Loucy (cell line): ENCODE data around the gene PKIB.

Experiments
- H2AFZ ChIP-seq: fragments of 200-600 bp; sonication (generic); 2 replicates; pipeline ENCODE4 v1.6.0; 2016; ENCODE audit warnings: antibody characterized with exemption, mild to moderate bottlenecking, low read length, moderate library complexity
- H3F3A ChIP-seq: fragments of 200-600 bp; 2 replicates; pipeline ENCODE4 v1.6.0; 2016; ENCODE audit warnings: antibody characterized with exemption, low read depth, mild to moderate bottlenecking
- H3K27me3 ChIP-seq: fragments of 200-600 bp; sonication (generic); 2 replicates; pipeline ENCODE4 v1.6.1; 2014; ENCODE audit warnings: low read length, mild to moderate bottlenecking; ENCODE audit not compliant: insufficient read depth, poor library complexity, severe bottlenecking
- H3K36me3 ChIP-seq: fragments of 200-600 bp; sonication (generic); 2 replicates; pipeline ENCODE4 v1.6.1; 2016; ENCODE audit warnings: low read length; ENCODE audit not compliant: insufficient read depth
- H3K4me1 ChIP-seq: fragments of 200-600 bp; sonication (generic); 2 replicates; pipeline ENCODE4 v1.5.1; 2014; ENCODE audit warnings: low read length, mild to moderate bottlenecking; ENCODE audit not compliant: insufficient read depth, poor library complexity, severe bottlenecking
- H3K4me2 ChIP-seq: fragments of 200-600 bp; sonication (generic); 2 replicates; pipeline ENCODE4 v1.6.0; 2014; ENCODE audit warnings: antibody characterized with exemption, low read length, low read depth, mild to moderate bottlenecking; ENCODE audit not compliant: poor library complexity, severe bottlenecking
- H3K4me3 ChIP-seq: fragments of 200-600 bp; sonication (generic); 2 replicates; pipeline ENCODE4 v1.5.1; 2014; ENCODE audit warnings: low read length, mild to moderate bottlenecking, mixed read lengths; ENCODE audit not compliant: poor library complexity, severe bottlenecking
- H3K79me2 ChIP-seq: fragments of 200-600 bp; sonication (generic); 2 replicates; pipeline ENCODE4 v1.6.1; 2014; ENCODE audit warnings: low read length; ENCODE audit not compliant: insufficient read depth
- H3K9ac ChIP-seq: fragments of 200-600 bp; sonication (generic); 2 replicates; pipeline ENCODE4 v1.6.0; 2014; ENCODE audit warnings: mild to moderate bottlenecking, low read depth, low read length, moderate library complexity; ENCODE audit not compliant: poor library complexity, severe bottlenecking
- H3K9me2 ChIP-seq: fragments of 200-600 bp; sonication (generic); replicated peaks from 2 replicates; pipeline ENCODE4 v1.6.1; 2016; ENCODE audit warnings: low read depth, low read length, mixed read lengths
- H3K9me3 ChIP-seq: fragments of 200-600 bp; sonication (generic); 2 replicates; pipeline ENCODE4 v1.6.1; 2014; ENCODE audit warnings: mild to moderate bottlenecking, antibody characterized with exemption, low read length, low read depth; ENCODE audit not compliant: insufficient read depth
- H4K20me1 ChIP-seq: fragments of 200-600 bp; sonication (generic); 2 replicates; pipeline ENCODE4 v1.6.0; 2014; ENCODE audit warnings: antibody characterized with exemption, low read length, mild to moderate bottlenecking; ENCODE audit not compliant: insufficient read depth, poor library complexity, severe bottlenecking
- CTCF ChIP-seq: fragments of 200-600 bp; sonication (generic); conservative IDR thresholded peaks from 2 replicates; pipeline ENCODE4 v1.5.1; 2014; ENCODE audit warnings: mild to moderate bottlenecking, antibody characterized with exemption, low read length
- EZH2phosphoT487 ChIP-seq: fragments of 200-600 bp; IDR thresholded peaks from 2 replicates; pipeline ENCODE4 v1.6.1; 2018; ENCODE audit warnings: antibody characterized with exemption, mild to moderate bottlenecking, moderate library complexity, borderline replicate concordance

Gene PKIB

DNA sequence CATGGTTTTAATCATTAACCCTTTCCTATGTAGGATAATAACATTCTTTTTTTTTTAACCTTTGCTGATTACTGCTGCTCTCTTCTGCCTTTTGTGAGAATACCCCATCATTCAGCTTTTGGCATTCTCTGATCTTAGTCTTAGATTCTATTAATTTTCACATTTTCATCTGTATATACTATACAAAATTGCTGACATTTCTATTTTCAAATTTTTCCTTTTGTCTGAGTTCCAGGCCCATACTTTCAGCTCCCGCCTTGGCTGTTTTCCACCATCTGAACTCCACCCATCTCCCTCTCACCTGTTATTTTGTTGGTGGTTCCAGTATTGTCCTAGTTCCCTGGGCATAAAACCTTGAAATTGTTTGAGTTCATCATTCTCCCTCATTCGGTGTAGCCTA lies 59.2 kb downstream of the PKIB start:
- H3K9ac ChIP-seq = no peak overlapping the region
- H3K9me2 ChIP-seq = no peaks in the 10 kb centered on the region
- H3K79me2 ChIP-seq = no peaks in the 10 kb centered on the region
- H3F3A ChIP-seq = no peaks in the 10 kb centered on the region
- no peaks in the 10 kb centered on the region for H4K20me1 ChIP-seq
- H3K4me1 ChIP-seq = no peaks in the 10 kb centered on the region
- H3K4me3 ChIP-seq = no peak overlapping the region
- no peak for TF ChIP-seq CTCF
- no peak for TF ChIP-seq EZH2phosphoT487
- H2AFZ ChIP-seq = no peak overlapping the region
- H3K36me3 ChIP-seq = no peaks in the 10 kb centered on the region
- no peaks in the 10 kb centered on the region for H3K27me3 ChIP-seq
- no peaks in the 10 kb centered on the region for H3K9me3 ChIP-seq
- H3K4me2 ChIP-seq = no peak overlapping the region

DNA sequence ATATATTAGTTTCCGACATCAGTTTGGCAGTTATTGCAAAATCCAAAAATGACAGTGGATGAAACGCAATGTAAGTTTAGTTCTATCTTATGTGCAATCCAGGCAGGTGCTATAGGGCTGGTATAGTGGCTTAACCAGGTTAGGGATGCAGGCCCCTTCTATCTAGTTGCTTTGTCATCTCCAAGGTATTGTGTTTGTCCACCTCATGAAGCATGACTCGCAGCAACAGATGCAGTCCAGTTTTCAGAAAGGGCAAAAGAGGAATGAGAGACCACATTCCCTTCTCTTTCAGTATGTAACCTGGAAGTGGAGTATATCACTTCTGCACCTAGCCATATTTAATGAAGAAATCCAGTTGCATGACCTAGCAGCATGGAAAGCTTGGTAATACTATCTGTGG lies 59.7 kb downstream of the PKIB start:
- no peaks in the 10 kb centered on the region for H3K9me2 ChIP-seq
- no peak overlapping the region for H3K4me2 ChIP-seq
- H2AFZ ChIP-seq = no peak overlapping the region
- no peaks in the 10 kb centered on the region for H3K36me3 ChIP-seq
- no peak overlapping the region for H3K4me3 ChIP-seq
- H3K27me3 ChIP-seq = no peaks in the 10 kb centered on the region
- H3K9ac ChIP-seq = no peak overlapping the region
- TF ChIP-seq EZH2phosphoT487 (no peak), CTCF (no peak)
- H3K9me3 ChIP-seq = no peaks in the 10 kb centered on the region
- no peaks in the 10 kb centered on the region for H3K79me2 ChIP-seq
- no peaks in the 10 kb centered on the region for H4K20me1 ChIP-seq
- H3F3A ChIP-seq = no peaks in the 10 kb centered on the region
- no peaks in the 10 kb centered on the region for H3K4me1 ChIP-seq

DNA sequence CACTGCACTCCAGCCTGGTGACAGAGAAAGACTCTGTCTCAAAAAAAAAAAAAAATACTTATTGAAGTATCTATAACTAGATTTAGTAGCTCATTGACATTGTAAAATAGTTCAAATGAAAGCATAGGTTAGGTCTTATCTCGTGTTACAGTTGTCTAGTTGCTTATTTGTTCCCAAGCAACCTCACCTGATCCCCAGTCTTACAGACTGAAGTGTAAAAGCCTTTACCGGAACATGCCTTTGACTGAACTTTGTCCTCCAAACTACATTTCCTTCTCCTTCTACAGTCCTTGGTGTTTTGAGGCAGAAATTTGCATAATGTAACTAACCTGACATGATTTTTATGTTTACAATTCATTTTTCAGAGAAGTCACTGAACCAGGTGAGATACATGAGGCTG lies 61.0 kb downstream of the PKIB start:
- Histone ChIP-seq H3K4me1 (no peaks in the 10 kb centered on the region), H3K4me2 (no peak overlapping the region), H3K36me3 (no peaks in the 10 kb centered on the region), H3K79me2 (no peaks in the 10 kb centered on the region), H3F3A (no peaks in the 10 kb centered on the region), H3K27me3 (no peaks in the 10 kb centered on the region), H3K9me3 (no peaks in the 10 kb centered on the region), H3K9ac (no peak overlapping the region), H3K4me3 (no peak overlapping the region), H3K9me2 (no peaks in the 10 kb centered on the region), H4K20me1 (no peaks in the 10 kb centered on the region), H2AFZ (no peak overlapping the region)
- TF ChIP-seq EZH2phosphoT487 (no peak), CTCF (no peak)
